GM21723 (cell line): ENCODE measurements around the gene CALCOCO2.
"Not testable (repeated sequence)": the region's sequence is repeated elsewhere in the genome, so short reads cannot be mapped to it uniquely, and the experiment has no call there.

ENCODE experiments used
- ATAC-seq: cut with Tn5 transposase; IDR thresholded peaks from one replicate; pipeline ENCODE4 v1.9.1; 2021; ENCODE audit warnings: mild to moderate bottlenecking, moderate library complexity; ENCODE audit not compliant: unreplicated experiment

CALCOCO2 gene

GRCh38 chr17:48830840-48831548 lies at the start of gene CALCOCO2:
Gene CALCOCO2, plus strand, starts transcription at chr17:48831035. Its CDS starts 10,673 bp downstream, at chr17:48841708.
- ATAC-seq: peak; percentile 88

GRCh38 chr17:48787828-48788227 lies 43.0 kb upstream of the CALCOCO2 start:
- no peak for ATAC-seq

- no peak for ATAC-seq
Observed at GRCh38 chr17:48790607-48791127, 40.2 kb upstream of the CALCOCO2 start.

GRCh38 chr17:48791128-48792032 lies 39.5 kb upstream of the CALCOCO2 start:
- no peak for ATAC-seq

- ATAC-seq: no peak
Observed at GRCh38 chr17:48792033-48792798, 38.6 kb upstream of the CALCOCO2 start.

- no peak for ATAC-seq
Observed at GRCh38 chr17:48795444-48796162, 35.2 kb upstream of the CALCOCO2 start.

GRCh38 chr17:48796163-48796522 lies 34.7 kb upstream of the CALCOCO2 start:
- ATAC-seq: not testable (repeated sequence)

GRCh38 chr17:48799069-48799723 lies 31.6 kb upstream of the CALCOCO2 start:
- ATAC-seq: no peak

GRCh38 chr17:48800626-48801217 lies 30.1 kb upstream of the CALCOCO2 start:
- ATAC-seq: no peak

GRCh38 chr17:48804936-48805411 lies 25.9 kb upstream of the CALCOCO2 start:
- ATAC-seq: no peak

GRCh38 chr17:48809182-48809581 lies 21.7 kb upstream of the CALCOCO2 start:
- ATAC-seq: no peak

- ATAC-seq: no peak
Observed at GRCh38 chr17:48812001-48812400, 18.8 kb upstream of the CALCOCO2 start.

- ATAC-seq: no peak
Observed at GRCh38 chr17:48814504-48814903, 16.3 kb upstream of the CALCOCO2 start.

GRCh38 chr17:48815311-48815710 lies 15.5 kb upstream of the CALCOCO2 start:
- ATAC-seq: no peak

- ATAC-seq: no peak
Observed at GRCh38 chr17:48816438-48816773, 14.4 kb upstream of the CALCOCO2 start.

- no peak for ATAC-seq
Observed at GRCh38 chr17:48816774-48817590, 13.9 kb upstream of the CALCOCO2 start, which contains the start of gene TTLL6. Gene TTLL6, minus strand, starts transcription at chr17:48817229. Its CDS starts 157 bp downstream, at chr17:48817072.

- no peak for ATAC-seq
Observed at GRCh38 chr17:48818361-48818841, 12.4 kb upstream of the CALCOCO2 start.

GRCh38 chr17:48819466-48819865 lies 11.4 kb upstream of the CALCOCO2 start:
- no peak for ATAC-seq
